Subcutaneous adipose tissue (tissue), 4 donors: ENCODE data around the gene HGFAC. TPM values are rescaled to one million over a fixed set of nuclear protein-coding genes. Genes with fewer than 3 reads are reported as not detected.

Experiments
- total RNA-seq, 4 donors: library from RNA; depleted of rRNA; stranded (reverse); fragments of >200 nt; gene quantifications; one replicate each; pipeline ENCODE4 v1.1.0, GENCODE V29; 2016
- TF ChIP-seq, protein P1 (sequence below): fragments of 450-650 bp; IDR thresholded peaks from one replicate; pipeline ENCODE4 v1.5.1; 2016; ENCODE audit warnings: low read depth, mild to moderate bottlenecking, control low read depth, antibody characterized with exemption, moderate library complexity

HGFAC gene
- total RNA-seq, 4 donors from 2014 or later = not detected

DNA sequence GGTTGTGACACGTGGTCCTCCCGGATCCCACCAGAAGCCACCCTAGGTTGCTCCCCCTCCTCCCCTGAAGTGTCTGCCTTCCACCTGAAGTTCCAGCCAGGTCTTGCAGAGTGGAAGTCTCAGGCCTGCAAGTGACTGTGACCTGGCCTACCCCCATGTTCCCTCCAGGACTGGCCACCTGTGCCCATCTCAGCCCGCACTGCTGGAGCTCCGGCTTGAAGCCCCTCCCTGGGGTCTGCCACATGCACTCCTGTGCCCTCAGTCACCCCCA, 6.1 kb upstream of the HGFAC start:
- TF ChIP-seq, protein P1, sequence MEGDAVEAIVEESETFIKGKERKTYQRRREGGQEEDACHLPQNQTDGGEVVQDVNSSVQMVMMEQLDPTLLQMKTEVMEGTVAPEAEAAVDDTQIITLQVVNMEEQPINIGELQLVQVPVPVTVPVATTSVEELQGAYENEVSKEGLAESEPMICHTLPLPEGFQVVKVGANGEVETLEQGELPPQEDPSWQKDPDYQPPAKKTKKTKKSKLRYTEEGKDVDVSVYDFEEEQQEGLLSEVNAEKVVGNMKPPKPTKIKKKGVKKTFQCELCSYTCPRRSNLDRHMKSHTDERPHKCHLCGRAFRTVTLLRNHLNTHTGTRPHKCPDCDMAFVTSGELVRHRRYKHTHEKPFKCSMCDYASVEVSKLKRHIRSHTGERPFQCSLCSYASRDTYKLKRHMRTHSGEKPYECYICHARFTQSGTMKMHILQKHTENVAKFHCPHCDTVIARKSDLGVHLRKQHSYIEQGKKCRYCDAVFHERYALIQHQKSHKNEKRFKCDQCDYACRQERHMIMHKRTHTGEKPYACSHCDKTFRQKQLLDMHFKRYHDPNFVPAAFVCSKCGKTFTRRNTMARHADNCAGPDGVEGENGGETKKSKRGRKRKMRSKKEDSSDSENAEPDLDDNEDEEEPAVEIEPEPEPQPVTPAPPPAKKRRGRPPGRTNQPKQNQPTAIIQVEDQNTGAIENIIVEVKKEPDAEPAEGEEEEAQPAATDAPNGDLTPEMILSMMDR = no peak

GRCh38 chr4:3436048-3436797, 5.5 kb upstream of the HGFAC start:
- TF ChIP-seq, protein P1 = no peak

DNA sequence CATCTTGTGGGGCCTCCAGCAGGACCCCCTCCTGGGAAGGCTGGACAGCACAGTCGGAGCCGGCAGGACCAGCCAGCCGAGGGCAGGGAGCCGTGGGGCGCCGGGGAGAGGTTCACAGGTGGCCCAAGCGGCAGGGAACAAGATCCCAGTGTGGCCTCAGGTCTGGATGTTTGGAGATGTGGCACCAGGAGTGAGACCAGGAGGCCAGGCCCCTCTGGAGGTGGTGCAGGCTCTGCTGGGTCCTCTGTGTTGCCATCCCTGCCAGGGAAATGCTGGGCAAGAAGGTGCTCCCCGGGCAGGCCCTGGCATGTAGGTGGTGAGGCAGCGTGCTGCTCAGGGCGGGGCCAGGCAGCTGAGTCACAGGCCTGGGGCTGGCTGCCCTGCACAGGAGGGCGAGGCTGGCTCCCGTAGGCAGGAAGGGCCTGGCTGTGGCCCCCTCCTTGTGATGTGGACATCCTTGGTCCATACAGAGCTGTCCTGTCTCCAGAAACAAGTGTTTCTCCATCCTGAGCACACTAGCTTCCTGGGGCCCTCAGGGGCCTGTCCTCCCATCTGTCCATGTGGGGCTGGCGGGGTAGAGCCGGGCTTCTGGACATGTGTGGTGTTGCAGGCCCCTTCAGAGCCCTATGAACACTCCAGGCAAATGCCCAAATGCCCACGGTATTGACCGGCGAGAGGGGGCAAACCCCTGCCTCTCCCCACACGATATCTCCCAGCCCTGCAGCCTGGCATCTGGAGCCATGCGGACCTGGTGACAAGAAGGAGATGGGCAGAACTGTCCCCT, 4.8 kb upstream of the HGFAC start:
- TF ChIP-seq, protein P1 = no peak

DNA sequence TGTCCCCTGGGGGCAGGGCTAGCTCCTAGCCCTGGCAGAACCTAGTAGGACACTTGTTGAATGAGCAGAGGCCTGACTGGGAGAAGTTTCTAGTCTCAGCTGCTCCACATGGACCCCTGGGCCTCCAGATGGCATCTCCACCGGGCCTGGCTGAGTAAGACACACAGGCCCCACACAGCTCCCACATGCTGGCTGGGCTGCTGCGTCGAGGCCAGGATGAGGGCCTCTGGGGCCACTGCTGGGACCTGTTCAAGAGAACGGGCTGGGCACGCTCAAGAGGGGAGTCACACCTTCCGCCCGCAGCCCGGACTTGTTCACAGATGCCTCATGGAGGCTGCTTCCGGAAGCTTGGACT, 4.2 kb upstream of the HGFAC start:
- TF ChIP-seq, protein P1 = no peak

- TF ChIP-seq, protein P1 = no peak
Measured at GRCh38 chr4:3437998-3438846, 3.5 kb upstream of the HGFAC start.

- TF ChIP-seq, protein P1 = no peak
Measured at GRCh38 chr4:3438847-3439180, 3.0 kb upstream of the HGFAC start.

GRCh38 chr4:3439391-3439790, 2.4 kb upstream of the HGFAC start:
- TF ChIP-seq, protein P1 = no peak
